Measurements from ENCODE around the gene SLC24A3.

Gene SLC24A3

DNA sequence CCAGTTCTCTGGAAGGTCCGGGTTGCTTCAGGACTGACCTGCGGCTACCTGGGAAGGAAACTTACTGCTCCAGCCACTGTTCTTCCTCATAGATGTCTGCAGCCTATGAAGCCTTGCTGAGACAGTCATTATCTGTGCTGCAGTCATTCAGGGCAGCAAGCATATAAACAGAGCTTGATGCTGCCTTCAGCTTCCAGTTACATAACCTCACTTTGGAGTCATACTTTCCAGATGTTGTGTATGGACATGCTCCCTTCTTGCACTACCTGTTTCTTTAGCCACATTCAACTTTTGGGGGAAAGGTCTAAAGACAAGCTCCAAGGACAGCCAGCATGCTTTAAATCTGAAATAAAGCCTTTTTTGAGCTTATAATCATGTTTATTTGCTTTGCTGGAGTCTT, 98.1 kb downstream of the SLC24A3 start:
- DNase-seq: no peak

DNA sequence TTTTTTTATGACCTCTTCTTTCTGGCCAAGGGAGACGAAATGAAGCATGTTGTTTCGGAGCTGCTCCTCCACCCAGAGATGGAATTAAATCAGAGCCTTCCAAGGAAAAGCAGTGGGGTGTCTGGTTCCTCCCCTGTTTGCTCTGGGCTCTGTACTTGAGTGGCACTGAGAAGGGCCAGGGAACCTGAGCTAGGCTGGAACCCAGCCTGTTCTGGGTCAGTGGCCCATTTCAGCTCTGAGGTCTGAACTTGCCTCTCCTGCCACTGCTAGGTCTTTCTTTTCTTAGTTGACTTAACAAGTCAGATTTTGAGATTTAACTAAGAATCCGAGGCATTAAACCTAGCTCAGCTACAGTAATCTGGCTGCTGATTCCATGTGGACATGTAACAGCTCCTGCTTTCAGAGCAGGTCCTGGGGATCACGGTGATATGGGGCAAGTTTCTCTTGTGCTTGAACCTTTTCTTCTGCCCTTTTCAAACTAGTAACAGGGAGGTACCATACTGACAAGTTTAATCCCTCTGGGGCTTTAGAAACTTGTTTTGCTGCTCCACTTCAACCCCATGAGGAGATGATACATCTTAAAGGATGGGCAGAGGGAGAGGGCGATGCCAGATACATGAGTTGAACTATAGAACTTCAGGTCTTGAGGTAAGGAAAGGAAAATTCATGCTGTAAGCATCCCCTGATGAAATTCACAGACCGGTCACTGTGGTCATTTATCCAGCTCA, 101.1 kb downstream of the SLC24A3 start:
- no peak for DNase-seq

DNA sequence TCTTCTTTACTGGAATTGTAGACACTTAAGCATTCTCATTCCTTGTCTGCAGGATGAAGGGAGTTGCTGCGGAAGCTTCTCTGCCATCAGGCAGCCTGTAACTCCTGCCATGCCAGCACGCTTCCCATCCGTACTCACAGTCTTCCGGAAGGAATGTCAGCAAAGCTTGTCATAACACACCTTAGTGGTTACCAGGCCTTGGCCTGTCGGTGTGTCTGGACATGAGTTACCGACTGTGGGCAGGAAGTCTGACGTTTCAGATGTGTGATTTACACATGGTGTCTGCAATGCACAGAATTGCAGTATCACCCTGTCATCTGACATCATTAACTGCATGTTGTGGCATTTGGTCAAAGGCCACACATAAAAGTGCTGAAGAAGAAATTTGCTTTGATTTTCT, 102.2 kb downstream of the SLC24A3 start:
- DNase-seq: no peak

DNA sequence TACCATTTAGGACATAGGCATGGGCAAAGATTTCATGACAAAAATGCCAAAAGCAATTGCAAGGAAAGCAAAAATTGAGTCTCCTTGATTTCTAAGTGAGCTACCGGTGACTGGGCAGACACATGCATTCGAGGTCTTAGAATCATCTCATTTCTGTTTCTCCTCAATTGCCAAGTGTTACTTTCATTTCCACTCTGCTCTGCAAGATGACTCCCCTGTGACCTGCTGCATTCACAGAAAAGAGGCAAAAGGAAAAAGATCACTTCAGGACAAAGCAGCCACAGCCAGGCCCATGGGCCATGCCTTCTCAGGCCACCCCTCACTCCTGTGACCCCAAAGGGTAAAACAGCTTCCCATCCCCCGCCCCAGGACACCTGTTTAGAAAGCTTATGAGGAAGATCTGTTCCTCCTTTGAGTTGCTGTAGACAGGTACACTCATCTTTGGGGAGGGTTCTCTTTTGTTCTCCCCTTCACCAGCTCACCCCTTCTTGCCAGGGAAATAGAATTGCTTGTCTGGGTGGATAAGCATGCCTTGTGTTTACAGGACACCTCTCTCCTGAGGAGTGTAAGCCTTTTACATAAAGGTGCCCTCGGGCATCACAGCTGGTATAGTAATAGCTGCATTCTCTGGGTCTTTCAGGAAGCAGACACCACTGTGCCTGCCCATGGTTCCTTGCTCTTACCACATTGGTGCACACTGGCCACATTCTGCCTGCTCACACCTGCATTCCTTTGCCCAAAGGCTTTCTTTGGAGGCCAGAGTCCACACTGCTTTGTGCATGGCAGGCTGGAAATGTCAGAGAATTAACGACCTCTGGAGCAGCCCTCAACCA, 105.0 kb downstream of the SLC24A3 start:
- no peak for DNase-seq

DNA sequence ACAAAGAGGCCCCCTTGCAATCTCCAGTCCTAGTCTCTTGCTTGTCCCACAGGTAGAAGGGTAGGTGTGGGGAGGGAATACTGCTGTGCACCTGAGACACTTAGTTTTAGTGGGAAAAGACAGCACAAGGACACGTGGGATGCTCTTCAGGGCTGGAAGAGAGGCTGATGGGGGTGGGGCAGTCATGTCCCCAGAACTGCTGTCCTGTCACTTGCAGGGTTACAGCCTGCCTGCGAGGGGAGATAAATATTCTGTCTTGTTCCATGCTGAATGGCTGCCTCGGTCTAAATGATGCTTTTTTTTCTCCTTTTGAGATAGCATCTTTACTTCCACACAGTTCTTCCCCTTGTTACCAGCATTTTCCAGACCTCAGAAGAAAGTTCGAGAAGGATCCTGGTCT, 106.2 kb downstream of the SLC24A3 start:
- no peak for DNase-seq

DNA sequence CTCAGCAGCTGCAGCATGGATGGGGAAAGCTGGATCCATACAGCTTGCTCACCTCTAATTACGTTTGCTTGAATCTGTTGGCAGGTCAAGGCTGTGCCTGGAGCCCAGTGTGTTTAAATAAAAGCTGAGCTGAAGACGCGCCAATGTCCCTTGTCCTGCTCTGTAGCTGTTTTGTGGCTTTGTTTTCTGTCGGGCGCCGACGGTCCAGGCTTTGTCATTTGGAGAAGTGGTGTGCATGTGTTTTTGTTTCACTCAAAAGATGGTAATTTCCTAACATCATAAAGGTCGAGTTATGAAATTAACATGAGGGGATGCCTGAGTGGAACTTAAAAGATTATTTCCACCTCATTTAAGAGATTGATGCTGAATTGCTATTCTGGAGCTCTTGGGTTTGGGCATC, 107.6 kb downstream of the SLC24A3 start:
- DNase-seq: no peak

DNA sequence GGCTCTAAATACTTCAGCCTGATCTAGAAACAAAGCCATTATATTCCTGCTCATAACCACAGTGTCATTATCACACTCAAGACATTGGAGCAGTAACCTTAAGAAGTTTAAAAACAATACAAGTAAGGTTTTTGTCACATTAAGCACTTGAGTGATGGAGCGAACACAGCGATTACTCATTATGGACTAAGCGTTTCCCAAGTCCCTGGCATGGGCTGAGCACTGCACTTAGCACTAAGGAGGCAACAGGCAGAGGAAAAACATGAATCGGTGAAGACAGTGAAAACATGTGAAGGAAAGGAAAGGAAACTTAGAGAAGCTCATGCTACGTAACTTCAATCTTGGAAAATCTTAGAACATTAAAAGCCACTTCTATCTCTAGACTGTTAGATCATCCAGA, 108.7 kb downstream of the SLC24A3 start:
- DNase-seq: no peak

DNA sequence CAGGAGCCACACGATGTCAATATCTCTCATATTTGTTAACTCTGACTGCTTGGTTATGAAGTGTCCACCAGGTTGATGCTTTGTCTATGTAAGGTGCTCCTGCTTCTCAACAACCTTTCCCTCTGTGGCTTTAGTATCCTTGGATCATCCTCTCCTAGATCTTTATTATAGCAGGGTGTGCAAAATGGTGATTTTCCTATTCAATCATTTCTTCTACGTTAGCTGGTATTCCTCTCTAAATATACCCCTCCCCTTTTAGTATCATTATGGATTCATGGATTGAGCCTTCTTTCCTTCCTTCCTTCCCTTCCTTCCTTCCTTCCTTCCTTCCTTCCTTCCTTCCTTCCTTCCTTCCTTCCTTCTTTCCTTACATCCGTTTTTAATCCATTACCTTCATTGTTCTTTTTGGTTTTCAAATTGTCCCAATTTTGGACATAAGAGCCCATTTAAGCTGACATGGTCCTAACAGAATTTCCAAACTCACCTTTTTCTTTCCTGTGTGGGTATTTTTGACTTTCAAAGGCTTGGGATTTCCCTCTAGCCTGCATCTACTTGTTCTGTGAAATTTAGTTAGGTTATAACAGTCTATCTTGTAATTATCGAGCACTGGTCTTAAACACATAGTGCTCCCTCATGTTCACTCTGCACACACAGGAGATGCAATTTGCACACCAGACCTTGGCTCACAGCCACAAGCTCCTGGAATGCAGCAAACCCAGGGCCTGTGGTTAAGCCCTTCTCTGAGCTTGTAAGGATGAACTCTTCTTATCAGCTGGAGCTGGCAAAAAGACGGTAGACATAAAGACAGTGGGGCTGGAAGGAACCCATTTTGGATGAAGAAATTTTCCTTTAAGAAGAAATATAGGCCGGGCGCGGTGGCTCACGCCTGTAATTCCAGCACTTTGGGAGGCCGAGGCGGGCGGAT, 109.9 kb downstream of the SLC24A3 start:
- no peak for DNase-seq

DNA sequence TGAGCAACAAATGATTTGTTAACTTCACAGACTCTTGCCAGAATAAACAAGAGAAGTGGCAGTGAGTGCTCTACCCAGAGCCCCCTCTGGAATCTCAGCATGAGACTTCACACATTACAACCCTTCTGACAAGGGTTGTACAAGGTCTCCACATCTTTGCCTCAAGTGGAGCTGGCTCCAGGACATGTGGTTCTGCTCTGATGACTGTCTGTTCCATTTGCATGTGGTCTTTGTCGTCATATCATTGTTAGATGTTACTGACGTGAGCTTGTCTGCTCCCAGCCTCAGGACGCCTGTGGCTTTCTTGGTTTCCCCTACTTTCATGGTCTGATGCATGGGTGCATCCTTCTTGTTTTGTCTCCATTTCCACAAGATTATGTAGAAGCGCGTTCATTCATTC, 115.0 kb downstream of the SLC24A3 start:
- DNase-seq: no peak

DNA sequence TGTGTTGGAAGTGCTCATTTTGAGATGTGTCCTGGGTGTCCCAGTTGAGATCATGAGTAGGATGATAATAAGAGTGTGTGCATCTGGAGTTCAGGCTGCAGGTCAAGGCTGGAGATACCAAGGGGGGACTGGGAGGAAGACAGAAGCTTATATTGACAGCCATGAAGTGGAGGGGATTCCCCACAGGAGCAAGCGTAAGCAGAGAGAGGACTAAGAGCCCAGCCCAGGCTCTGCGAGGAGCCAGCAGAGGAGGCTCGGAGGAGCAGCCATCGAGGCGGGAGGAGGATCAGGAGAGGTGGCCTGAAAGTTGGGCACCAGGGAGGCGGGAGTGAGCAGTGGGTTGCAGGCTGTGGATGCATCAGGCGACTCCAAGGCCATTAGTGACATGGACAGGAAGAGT, 116.2 kb downstream of the SLC24A3 start:
- DNase-seq: no peak

DNA sequence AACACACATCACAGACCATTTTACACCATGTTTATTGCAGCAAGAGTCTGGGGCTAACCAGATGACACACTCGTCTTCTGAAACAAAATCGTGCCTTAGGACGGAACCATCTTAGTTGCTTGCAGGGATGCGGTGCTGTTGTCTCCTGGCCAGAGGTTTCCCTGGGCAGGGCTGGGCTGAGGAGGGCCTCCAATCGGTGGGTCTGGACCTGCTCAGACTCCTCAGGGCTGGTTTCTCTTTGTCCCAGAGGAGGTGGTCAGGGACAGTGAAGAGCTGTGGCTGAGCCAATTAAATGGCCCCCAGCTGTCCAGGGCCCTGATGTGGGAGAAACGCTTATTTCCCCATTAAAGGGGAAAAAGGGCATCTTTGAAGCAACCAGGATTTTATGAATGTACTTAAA, 117.6 kb downstream of the SLC24A3 start:
- no peak for DNase-seq

DNA sequence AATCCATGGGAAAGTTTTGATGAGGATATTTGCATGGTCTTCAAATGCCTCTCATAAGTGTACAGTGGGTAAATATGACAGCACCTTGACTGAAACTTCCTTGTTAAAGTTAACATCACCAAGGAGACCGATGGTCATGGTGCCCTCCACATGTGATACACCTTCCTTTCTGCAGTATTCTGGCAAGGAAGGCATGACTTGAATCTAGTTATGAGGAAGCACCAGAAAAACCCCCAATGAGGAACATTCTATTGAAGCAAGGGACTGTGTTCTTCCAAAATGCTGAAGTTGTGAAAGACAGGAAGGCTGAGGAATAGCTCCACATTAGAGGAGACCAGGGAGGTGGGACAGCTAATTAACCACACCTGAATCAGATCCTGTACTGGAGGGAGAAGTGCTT, 118.3 kb downstream of the SLC24A3 start:
- DNase-seq: no peak

DNA sequence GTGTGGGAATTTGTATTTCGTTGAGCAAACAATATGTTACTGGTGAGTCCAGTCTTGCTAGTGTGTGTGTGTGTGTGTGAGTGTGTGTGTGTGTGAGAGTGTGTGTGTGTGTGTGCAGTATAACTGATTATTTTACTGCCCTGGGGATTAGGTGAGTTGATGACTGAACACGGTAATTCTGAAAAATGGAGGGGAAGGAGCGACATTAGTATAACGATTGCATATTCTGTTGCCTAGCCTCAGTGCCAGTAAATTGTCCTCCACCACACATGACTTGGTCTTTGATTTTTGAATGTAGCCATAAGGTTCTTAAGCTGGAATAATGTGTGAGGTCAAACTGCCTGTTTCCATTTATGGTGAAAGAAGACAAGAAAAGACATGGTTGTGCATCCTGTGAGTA, 121.1 kb downstream of the SLC24A3 start:
- DNase-seq: no peak

DNA sequence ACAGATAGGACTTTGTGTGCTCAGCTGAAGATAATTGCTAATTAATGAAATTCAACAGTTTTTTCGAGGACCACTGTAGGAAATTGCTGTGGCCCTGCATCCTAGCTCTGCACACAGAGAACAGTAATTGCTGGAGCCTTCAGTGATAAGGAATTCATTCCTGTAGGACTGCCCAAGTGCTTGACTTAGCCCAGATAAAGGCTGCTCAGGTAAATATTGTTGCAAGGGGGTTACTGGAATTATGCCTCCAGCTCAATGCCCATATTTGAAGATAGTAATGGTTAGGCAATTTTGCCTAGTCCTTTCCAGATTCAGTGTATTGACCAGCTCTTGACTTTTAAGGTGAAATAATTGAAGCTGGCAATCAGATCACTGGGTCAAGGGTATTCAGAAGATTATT, 122.9 kb downstream of the SLC24A3 start:
- no peak for DNase-seq

DNA sequence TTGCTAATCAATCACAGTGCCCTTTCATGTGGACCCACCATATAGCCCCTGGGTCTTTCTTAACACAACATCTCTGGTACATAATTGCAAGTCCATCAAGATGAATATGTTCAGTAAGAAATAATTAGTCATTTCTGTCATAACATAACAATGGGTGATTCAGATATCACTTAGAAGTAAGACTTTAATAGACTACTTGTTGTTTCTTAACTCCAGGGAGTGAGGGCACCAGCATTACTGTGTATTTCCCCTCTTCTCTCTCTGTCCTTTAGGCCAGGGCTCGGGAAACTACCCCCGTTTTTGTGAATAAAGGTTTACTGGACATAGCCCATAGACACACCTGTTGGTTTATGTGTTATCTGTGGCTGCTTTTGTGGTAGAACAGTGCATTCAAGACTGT, 123.5 kb downstream of the SLC24A3 start:
- no peak for DNase-seq

DNA sequence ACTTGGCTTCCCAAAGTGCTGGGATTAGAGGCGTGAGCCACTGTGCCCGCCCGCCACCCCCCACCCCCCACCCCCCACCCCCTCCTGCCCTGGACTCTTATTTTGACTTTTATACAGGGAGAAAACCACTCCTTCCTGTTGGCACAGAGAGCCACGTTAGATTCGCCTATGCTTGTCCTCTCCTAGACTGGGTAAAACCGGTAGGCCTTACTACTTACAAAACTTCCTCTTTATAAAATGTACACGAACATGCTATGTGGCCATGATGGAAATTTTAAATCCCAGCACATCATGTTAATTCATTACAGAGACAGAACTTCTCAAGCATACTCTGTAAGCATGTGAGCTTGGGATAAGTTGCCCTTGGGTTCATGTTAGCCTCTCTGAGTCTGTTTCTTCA, 124.2 kb downstream of the SLC24A3 start:
- no peak for DNase-seq

DNA sequence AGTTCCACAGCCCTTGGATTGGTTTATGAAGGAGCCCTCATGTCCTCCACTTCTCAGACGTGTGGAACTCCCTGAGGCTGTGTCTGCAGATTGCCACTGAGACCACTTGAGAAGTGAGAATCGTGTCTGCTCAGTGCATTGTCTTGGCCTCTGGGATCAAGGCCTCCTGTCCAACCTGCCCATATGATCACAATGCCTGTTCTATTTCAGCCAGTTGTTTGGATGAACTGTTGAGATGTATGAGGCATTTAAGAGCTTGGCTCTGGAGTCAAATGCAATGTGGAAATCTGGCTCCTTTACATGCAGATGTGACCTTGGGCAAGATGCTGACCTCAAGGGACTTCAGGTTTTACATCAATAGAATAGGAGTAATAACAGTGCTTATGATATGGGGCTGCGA, 125.9 kb downstream of the SLC24A3 start:
- no peak for DNase-seq

DNA sequence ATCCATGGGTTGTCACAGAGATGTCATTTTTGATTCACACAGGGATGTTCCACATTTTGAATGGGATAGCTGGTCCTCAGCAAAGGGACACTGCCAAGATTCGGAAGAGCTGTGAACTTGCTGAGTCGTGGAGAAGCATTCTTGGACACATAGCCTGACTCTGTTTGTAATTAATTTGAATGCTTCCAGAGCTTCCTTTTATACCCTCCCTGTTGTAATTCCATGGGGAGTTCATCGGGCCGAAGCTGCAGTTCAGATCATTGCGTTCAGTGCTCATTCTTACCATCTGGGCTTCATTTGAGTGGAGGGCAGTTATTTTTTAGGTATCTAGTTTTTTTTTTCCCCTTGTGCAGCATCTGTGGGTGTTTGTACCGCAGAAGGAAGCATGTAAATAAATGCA, 126.5 kb downstream of the SLC24A3 start:
- DNase-seq: no peak

DNA sequence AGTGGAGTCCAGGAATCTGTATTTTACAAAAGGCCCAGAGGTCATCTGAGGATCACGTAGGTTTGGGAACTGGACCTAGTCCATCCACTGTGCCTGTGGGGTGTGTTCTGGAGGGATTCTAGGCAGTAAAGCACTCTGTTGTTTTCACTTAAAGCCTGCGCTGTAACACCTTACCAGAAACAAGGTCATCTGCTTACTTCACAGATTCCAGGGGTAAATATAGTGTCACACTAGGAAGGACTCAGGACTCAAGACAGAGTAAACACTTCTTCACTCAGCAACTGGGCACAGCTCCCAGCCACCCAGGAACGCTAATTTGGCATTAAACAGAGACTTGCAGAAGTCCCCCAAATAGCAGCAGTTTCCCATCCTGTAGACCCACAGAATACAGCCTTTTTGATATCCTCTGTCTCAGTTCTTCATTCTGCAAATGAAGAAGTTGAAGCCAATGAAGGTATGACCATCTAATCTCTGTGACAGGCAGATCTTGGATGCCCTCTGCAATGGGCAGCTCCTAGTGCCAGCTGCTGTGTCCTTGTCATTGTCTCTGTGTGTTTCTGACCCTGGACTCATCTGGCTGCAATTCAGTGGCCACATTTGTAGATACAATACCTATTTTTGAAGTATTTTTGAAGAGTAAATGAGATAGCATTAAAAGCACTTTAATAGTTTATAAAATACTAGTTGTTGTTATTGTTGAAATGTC, 129.1 kb downstream of the SLC24A3 start:
- no peak for DNase-seq

DNA sequence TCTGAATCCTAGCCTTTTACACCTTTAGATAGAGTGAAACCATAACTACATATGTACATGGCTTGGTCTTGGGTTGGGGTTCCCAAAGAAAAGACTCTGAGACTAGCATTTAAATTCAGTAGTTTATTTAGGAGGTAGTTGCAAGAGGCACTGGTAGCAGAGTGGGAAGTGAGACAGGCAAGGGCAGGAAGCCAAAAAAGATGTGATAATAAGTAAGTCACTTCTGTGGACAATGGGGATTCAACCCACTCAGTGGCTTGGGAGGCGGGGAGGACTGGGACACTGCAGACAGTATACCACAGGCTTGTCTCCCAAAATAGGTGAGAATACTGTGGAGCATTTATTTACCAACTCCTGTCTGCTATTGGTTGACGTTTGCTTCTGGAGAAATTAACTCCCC, 131.9 kb downstream of the SLC24A3 start:
- DNase-seq: no peak

DNA sequence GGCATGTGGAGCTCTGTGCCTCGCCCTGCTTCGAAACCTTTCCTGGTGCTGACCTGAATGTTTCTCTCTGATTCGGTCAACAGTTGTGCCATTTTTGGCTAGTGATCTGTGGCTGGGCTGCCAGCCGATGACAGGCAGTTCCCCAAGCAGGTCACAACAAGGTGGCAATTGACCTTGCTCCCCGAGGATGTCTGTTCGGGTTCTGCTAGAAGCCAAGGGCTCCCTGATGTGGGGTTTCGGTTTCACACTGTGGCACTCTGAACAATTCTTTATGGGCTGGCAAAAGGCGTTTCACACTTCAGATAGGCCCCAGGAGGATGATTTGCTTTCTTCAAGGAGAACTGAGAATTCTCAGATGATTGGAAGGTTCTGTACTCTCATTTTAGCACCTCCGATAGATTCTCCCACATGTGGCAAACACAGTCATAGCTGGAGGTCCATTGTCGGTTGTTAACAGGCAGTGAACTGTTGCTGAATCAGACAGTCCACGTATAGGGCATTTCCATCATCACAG, 135.6 kb downstream of the SLC24A3 start:
- DNase-seq: no peak

DNA sequence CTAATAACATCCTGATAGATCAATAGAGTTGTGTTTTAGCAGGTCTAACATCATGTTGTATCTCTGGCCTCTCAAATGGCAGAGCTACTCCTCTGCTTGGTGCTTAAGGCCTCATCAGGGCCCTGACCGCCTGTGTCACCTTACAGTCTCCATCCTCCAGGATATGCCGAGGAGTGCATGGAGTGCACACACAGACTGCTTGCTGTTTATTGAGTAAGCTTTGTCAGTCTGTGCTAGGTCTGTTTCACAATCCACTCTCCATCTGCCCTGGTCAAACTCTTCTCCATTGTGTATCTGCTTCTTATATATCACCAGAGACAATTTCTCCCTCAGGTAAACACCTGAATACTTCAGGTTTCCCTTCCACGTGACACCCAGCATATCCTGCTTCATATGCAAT, 136.1 kb downstream of the SLC24A3 start:
- DNase-seq: no peak

DNA sequence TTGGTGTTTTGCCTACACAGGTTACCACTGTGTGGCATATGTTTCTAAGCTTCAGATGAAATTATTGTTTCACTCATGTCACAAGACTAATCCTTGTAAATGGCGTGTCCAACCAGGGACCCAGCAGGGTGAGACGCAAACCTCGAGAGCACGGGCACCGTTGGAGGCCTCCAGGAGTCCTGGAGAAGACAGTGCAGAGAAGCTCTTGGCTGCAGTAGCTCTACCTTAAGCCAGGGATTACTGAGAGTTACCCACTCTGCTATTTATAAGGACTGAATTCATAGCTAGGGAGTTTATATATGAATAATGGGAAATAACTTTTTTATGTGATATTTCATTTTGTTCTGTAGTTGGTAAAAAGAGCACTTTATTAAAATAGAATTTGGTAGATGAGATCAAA, 137.4 kb downstream of the SLC24A3 start:
- no peak for DNase-seq

Measured in EL (cell line).